ENCODE measurements around the gene HSPB1. TPM values are rescaled to one million over a fixed set of nuclear protein-coding genes. Genes with fewer than 3 reads are reported as not detected.

The HSPB1 gene
- total and polyA plus RNA-seq, 2 of the 13 experiments (the other 11 are each of a cell fraction or from before 2014, with no cell fraction given): 21.0 to 38.6 TPM

GRCh38 chr7:76343931-76344321 is 41.5 kb downstream of the HSPB1 start (continued):
- TF ChIP-seq HOMEZ (CRISPR knock-in tag; IDR thresholded peaks at IDR 0.05; ENCODE audit: low read depth) (peak; percentile 63; the same call in 1 of the 2 replicates), SNAI1 (CRISPR knock-in tag; IDR thresholded peaks at IDR 0.05; ENCODE audit: borderline replicate concordance) (no peak), ZNF121 (CRISPR knock-in tag; IDR thresholded peaks at IDR 0.05) (no peak), MIXL1 (CRISPR knock-in tag; IDR thresholded peaks at IDR 0.05) (peak; percentile 59; the same call in 1 of the 2 replicates), SMAD3 (CRISPR knock-in tag; IDR thresholded peaks at IDR 0.05) (no peak), TBX2 (CRISPR knock-in tag; IDR thresholded peaks at IDR 0.05; ENCODE audit: borderline replicate concordance) (peak; percentile 40; the same call in 1 of the 2 replicates), ZNF747 (CRISPR knock-in tag; IDR thresholded peaks at IDR 0.05; ENCODE audit: borderline replicate concordance) (no peak), ZUFSP (CRISPR knock-in tag; IDR thresholded peaks at IDR 0.05; ENCODE audit: borderline replicate concordance) (no peak), ZNF331 (CRISPR knock-in tag; IDR thresholded peaks at IDR 0.05) (peak; percentile 30; the same call in 1 of the 2 replicates), ZNF879 (CRISPR knock-in tag; IDR thresholded peaks at IDR 0.05) (no peak), CREB1 (IDR thresholded peaks at IDR 0.05) (no peak), CREB1 (CRISPR knock-in tag; IDR thresholded peaks at IDR 0.05) (peak; percentile 29; the same call in 1 of the 2 replicates), NCOA2 (CRISPR knock-in tag; IDR thresholded peaks at IDR 0.05) (no peak), ATF1 (CRISPR knock-in tag; IDR thresholded peaks at IDR 0.05) (no peak), ZBTB33 (CRISPR knock-in tag; IDR thresholded peaks at IDR 0.05) (peak; percentile 25; the same call in 1 of the 2 replicates), IRF2 (CRISPR knock-in tag; IDR thresholded peaks at IDR 0.05) (0 out of 2 replicates have a peak, but pooled peaks have one; percentile 34)
- TF ChIP-seq, protein P1, sequence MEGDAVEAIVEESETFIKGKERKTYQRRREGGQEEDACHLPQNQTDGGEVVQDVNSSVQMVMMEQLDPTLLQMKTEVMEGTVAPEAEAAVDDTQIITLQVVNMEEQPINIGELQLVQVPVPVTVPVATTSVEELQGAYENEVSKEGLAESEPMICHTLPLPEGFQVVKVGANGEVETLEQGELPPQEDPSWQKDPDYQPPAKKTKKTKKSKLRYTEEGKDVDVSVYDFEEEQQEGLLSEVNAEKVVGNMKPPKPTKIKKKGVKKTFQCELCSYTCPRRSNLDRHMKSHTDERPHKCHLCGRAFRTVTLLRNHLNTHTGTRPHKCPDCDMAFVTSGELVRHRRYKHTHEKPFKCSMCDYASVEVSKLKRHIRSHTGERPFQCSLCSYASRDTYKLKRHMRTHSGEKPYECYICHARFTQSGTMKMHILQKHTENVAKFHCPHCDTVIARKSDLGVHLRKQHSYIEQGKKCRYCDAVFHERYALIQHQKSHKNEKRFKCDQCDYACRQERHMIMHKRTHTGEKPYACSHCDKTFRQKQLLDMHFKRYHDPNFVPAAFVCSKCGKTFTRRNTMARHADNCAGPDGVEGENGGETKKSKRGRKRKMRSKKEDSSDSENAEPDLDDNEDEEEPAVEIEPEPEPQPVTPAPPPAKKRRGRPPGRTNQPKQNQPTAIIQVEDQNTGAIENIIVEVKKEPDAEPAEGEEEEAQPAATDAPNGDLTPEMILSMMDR (CRISPR knock-in tag; IDR thresholded peaks at IDR 0.05): no peak
- TF ChIP-seq, protein P2, sequence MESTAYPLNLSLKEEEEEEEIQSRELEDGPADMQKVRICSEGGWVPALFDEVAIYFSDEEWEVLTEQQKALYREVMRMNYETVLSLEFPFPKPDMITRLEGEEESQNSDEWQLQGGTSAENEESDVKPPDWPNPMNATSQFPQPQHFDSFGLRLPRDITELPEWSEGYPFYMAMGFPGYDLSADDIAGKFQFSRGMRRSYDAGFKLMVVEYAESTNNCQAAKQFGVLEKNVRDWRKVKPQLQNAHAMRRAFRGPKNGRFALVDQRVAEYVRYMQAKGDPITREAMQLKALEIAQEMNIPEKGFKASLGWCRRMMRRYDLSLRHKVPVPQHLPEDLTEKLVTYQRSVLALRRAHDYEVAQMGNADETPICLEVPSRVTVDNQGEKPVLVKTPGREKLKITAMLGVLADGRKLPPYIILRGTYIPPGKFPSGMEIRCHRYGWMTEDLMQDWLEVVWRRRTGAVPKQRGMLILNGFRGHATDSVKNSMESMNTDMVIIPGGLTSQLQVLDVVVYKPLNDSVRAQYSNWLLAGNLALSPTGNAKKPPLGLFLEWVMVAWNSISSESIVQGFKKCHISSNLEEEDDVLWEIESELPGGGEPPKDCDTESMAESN (CRISPR knock-in tag; conservative IDR thresholded peaks at IDR 0.05): no peak
- TF ChIP-seq, protein P3, sequence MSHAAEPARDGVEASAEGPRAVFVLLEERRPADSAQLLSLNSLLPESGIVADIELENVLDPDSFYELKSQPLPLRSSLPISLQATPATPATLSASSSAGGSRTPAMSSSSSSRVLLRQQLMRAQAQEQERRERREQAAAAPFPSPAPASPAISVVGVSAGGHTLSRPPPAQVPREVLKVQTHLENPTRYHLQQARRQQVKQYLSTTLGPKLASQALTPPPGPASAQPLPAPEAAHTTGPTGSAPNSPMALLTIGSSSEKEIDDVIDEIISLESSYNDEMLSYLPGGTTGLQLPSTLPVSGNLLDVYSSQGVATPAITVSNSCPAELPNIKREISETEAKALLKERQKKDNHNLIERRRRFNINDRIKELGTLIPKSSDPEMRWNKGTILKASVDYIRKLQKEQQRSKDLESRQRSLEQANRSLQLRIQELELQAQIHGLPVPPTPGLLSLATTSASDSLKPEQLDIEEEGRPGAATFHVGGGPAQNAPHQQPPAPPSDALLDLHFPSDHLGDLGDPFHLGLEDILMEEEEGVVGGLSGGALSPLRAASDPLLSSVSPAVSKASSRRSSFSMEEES (CRISPR knock-in tag; IDR thresholded peaks at IDR 0.05): no peak
- TF ChIP-seq, protein P4, sequence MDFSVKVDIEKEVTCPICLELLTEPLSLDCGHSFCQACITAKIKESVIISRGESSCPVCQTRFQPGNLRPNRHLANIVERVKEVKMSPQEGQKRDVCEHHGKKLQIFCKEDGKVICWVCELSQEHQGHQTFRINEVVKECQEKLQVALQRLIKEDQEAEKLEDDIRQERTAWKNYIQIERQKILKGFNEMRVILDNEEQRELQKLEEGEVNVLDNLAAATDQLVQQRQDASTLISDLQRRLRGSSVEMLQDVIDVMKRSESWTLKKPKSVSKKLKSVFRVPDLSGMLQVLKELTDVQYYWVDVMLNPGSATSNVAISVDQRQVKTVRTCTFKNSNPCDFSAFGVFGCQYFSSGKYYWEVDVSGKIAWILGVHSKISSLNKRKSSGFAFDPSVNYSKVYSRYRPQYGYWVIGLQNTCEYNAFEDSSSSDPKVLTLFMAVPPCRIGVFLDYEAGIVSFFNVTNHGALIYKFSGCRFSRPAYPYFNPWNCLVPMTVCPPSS (IDR thresholded peaks at IDR 0.05): no peak

All from HepG2 (cell line).